ENCODE results near the gene CCDC82.

CCDC82 gene

GRCh38 chr11:96306933-96307775 is 82.6 kb downstream of the CCDC82 start:
- DNase-seq (ENCODE audit: low spot score) = no peak

DNA sequence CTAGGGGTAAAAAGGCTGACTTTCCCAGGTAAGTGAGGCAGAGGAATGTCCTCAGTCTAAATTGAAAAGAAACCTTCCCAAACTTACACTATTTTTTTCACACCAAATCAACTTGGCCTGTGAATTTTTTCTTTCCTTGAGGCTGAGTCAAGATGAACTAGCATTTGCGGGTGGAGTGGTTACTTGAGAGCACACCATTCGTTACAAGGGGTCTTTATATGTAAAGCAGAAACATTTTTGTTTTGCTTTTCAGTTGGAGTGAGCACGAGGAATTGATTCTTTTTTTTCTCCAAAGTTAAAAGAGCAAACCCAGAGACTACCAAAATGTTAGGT is 83.1 kb downstream of the CCDC82 start:
- DNase-seq (ENCODE audit: low spot score) = no peak

DNA sequence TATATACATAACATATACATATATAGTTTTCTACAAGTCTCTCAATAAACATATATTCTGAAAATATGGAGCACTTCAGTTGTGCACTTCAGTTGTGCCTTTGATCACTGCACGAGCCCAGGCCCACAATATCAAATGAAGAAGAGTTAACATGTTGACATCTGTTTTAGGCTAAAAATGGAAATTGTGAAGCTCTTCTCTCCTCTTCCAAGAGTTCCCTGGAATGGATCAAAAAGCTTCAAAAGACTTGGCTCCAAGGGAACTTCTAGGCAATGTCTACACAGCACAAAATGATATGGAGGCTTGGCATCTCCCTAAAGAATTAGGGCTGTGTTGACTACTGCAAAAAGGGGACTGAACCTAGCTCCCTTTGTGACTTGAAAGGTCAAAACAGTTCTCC is 83.6 kb downstream of the CCDC82 start:
- DNase-seq (ENCODE audit: low spot score) = no peak

DNA sequence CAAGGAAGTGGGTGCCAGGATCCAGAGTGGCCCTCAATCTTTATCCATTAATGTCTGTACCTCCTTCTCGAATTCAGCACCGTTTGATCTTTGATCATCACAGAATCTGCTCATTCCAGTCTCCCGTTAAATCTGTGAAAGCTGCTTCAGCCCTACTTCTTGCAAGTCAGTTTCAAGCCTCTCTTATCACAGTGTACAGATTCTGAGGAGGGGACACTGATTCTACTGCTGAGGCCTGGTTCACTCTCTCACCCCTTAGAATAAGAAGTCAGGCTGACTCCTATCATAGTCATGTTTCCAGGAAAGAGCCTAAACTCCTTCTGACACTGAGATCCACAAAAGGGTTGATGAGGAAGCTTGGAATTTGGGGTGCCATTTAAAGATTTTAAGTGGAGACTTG is 85.7 kb downstream of the CCDC82 start:
- DNase-seq (ENCODE audit: low spot score) = no peak

GRCh38 chr11:96303064-96303463 is 86.6 kb downstream of the CCDC82 start:
- no peak for DNase-seq (ENCODE audit: low spot score)
